GM19438 (cell line): Measurements from ENCODE around the gene PLRG1.
A peak's percentile ranks its signal among the peaks of the same experiment; 100 is the strongest.
"Not testable (repeated sequence)": the region's sequence is repeated elsewhere in the genome, so short reads cannot be mapped to it uniquely, and the experiment has no call there.

ENCODE experiments used
- ATAC-seq: cut with Tn5 transposase; IDR thresholded peaks from one replicate; pipeline ENCODE4 v1.9.1; 2021; ENCODE audit warnings: low read depth; ENCODE audit not compliant: unreplicated experiment

PLRG1 gene

GRCh38 chr4:154549894-154550790 lies at the start of gene PLRG1:
PLRG1 (minus strand) TSS chr4:154550400; CDS start chr4:154550308, 92 bp downstream.
- ATAC-seq = peak; percentile 97

- ATAC-seq = no peak
Measured at GRCh38 chr4:154597798-154598774, 47.9 kb upstream of the PLRG1 start.

- not testable (repeated sequence) for ATAC-seq
Measured at GRCh38 chr4:154597281-154597680, 47.1 kb upstream of the PLRG1 start.

- ATAC-seq = no peak
Measured at GRCh38 chr4:154595807-154596206, 45.6 kb upstream of the PLRG1 start.

GRCh38 chr4:154594343-154594742 lies 44.1 kb upstream of the PLRG1 start:
- ATAC-seq = not testable (repeated sequence)

GRCh38 chr4:154593868-154594267 lies 43.7 kb upstream of the PLRG1 start:
- ATAC-seq = no peak

GRCh38 chr4:154591890-154592289 lies 41.7 kb upstream of the PLRG1 start:
- no peak for ATAC-seq

GRCh38 chr4:154590329-154591006 lies 40.3 kb upstream of the PLRG1 start, which contains the start of gene FGA:
FGA (minus strand) TSS chr4:154590742; CDS start chr4:154590687, 55 bp downstream.
- no peak for ATAC-seq

GRCh38 chr4:154589296-154590197 lies 39.3 kb upstream of the PLRG1 start:
- ATAC-seq = no peak

- no peak for ATAC-seq
Measured at GRCh38 chr4:154588198-154588597, 38.0 kb upstream of the PLRG1 start.

- ATAC-seq = no peak
Measured at GRCh38 chr4:154586296-154587033, 36.3 kb upstream of the PLRG1 start.

- no peak for ATAC-seq
Measured at GRCh38 chr4:154585369-154586018, 35.3 kb upstream of the PLRG1 start.

- no peak for ATAC-seq
Measured at GRCh38 chr4:154584259-154584658, 34.1 kb upstream of the PLRG1 start.

GRCh38 chr4:154583677-154584076 lies 33.5 kb upstream of the PLRG1 start:
- no peak for ATAC-seq

GRCh38 chr4:154583230-154583629 lies 33.0 kb upstream of the PLRG1 start:
- ATAC-seq = no peak

- ATAC-seq = no peak
Measured at GRCh38 chr4:154582723-154583122, 32.5 kb upstream of the PLRG1 start.

GRCh38 chr4:154579927-154580326 lies 29.7 kb upstream of the PLRG1 start:
- ATAC-seq = no peak

- no peak for ATAC-seq
Measured at GRCh38 chr4:154578919-154579318, 28.7 kb upstream of the PLRG1 start.
